HEK293 (cell line): Measurements from ENCODE around the gene MMP11.
A peak's percentile ranks its signal among the peaks of the same experiment; 100 is the strongest.

Source experiments
- FEZF1 ChIP-seq: fragments of 450-650 bp; formaldehyde crosslinking; IDR thresholded peaks from 2 replicates; pipeline ENCODE4 v1.5.1; 2016; ENCODE audit warnings: missing biosample characterization, missing genetic modification characterization
- GFI1B ChIP-seq: fragments of 450-650 bp; formaldehyde crosslinking; IDR thresholded peaks from 2 replicates; pipeline ENCODE4 v1.5.1; 2016; ENCODE audit warnings: missing biosample characterization, missing genetic modification characterization
- GLI2 ChIP-seq: fragments of 450-650 bp; formaldehyde crosslinking; IDR thresholded peaks from 2 replicates; pipeline ENCODE4; 2017; ENCODE audit warnings: missing biosample characterization, missing genetic modification characterization, low read depth, borderline replicate concordance
- KLF1 ChIP-seq: fragments of 450-650 bp; formaldehyde crosslinking; IDR thresholded peaks from 2 replicates; pipeline ENCODE4 v1.5.1; 2016; ENCODE audit warnings: missing biosample characterization, missing genetic modification characterization
- KLF8 ChIP-seq: fragments of 450-650 bp; formaldehyde crosslinking; IDR thresholded peaks from 2 replicates; pipeline ENCODE4 v1.5.1; 2016; ENCODE audit warnings: missing biosample characterization, missing genetic modification characterization
- MZF1 ChIP-seq: fragments of 450-650 bp; formaldehyde crosslinking; IDR thresholded peaks from 2 replicates; pipeline ENCODE4 v1.5.1; 2017; ENCODE audit warnings: missing biosample characterization, missing genetic modification characterization, borderline replicate concordance
- PATZ1 ChIP-seq: fragments of 450-650 bp; formaldehyde crosslinking; IDR thresholded peaks from 2 replicates; pipeline ENCODE4 v1.5.1; 2016; ENCODE audit warnings: missing biosample characterization, missing genetic modification characterization
- PBX3 ChIP-seq: sonication (generic); formaldehyde crosslinking; IDR thresholded peaks from 2 replicates; pipeline ENCODE4 v1.8.1; 2022; ENCODE audit warnings: mild to moderate bottlenecking, moderate library complexity, missing genetic modification reagents
- PRDM10 ChIP-seq: fragments of 450-650 bp; formaldehyde crosslinking; IDR thresholded peaks from 2 replicates; pipeline ENCODE4 v1.5.1; 2016; ENCODE audit warnings: missing biosample characterization, missing genetic modification characterization
- SP7 ChIP-seq: fragments of 450-650 bp; formaldehyde crosslinking; IDR thresholded peaks from 2 replicates; pipeline ENCODE4 v1.5.1; 2016; ENCODE audit warnings: missing biosample characterization, missing genetic modification characterization
- ZBTB17 ChIP-seq: fragments of 450-650 bp; formaldehyde crosslinking; IDR thresholded peaks from 2 replicates; pipeline ENCODE4 v1.5.1; 2016; ENCODE audit warnings: missing biosample characterization, missing genetic modification characterization
- ZFP69B ChIP-seq: fragments of 450-650 bp; formaldehyde crosslinking; IDR thresholded peaks from 2 replicates; pipeline ENCODE4 v1.5.1; 2016; ENCODE audit warnings: missing biosample characterization, missing genetic modification characterization
- ZNF114 ChIP-seq: fragments of 450-650 bp; formaldehyde crosslinking; IDR thresholded peaks from 2 replicates; pipeline ENCODE4 v1.5.0; 2017; ENCODE audit warnings: missing biosample characterization, missing genetic modification characterization
- ZNF121 ChIP-seq: fragments of 450-650 bp; formaldehyde crosslinking; IDR thresholded peaks from 2 replicates; pipeline ENCODE4 v1.5.1; 2016; ENCODE audit warnings: missing biosample characterization, missing genetic modification characterization
- ZNF138 ChIP-seq: fragments of 450-650 bp; formaldehyde crosslinking; IDR thresholded peaks from 2 replicates; pipeline ENCODE4 v1.5.1; 2016; ENCODE audit warnings: missing biosample characterization, missing genetic modification characterization, borderline replicate concordance
- ZNF354C ChIP-seq: fragments of 450-650 bp; formaldehyde crosslinking; IDR thresholded peaks from 2 replicates; pipeline ENCODE4 v1.5.1; 2016; ENCODE audit warnings: missing biosample characterization, missing genetic modification characterization, low read depth, borderline replicate concordance
- ZNF48 ChIP-seq: fragments of 450-650 bp; formaldehyde crosslinking; IDR thresholded peaks from 2 replicates; pipeline ENCODE4 v1.5.1; 2016; ENCODE audit warnings: missing biosample characterization, missing genetic modification characterization
- ZNF513 ChIP-seq: fragments of 450-650 bp; IDR thresholded peaks from 2 replicates; pipeline ENCODE4 v1.5.1; 2018; ENCODE audit warnings: missing biosample characterization, missing genetic modification characterization
- ZNF558 ChIP-seq: fragments of 450-650 bp; formaldehyde crosslinking; IDR thresholded peaks from 2 replicates; pipeline ENCODE4 v1.5.1; 2016; ENCODE audit warnings: missing biosample characterization, missing genetic modification characterization
- ZNF561 ChIP-seq: fragments of 450-650 bp; IDR thresholded peaks from 2 replicates; pipeline ENCODE4 v1.5.1; 2018; ENCODE audit warnings: missing biosample characterization, missing genetic modification characterization, borderline replicate concordance
- ZNF837 ChIP-seq: fragments of 450-650 bp; formaldehyde crosslinking; IDR thresholded peaks from 2 replicates; pipeline ENCODE4 v1.5.1; 2016; ENCODE audit warnings: missing biosample characterization, missing genetic modification characterization
- ZXDB ChIP-seq: fragments of 450-650 bp; formaldehyde crosslinking; IDR thresholded peaks from 2 replicates; pipeline ENCODE4 v1.5.1; 2016; ENCODE audit warnings: missing biosample characterization, missing genetic modification characterization
- TF ChIP-seq, protein P1 (sequence below): fragments of 450-650 bp; formaldehyde crosslinking; IDR thresholded peaks from 2 replicates; pipeline ENCODE4 v1.5.1; 2016; ENCODE audit warnings: missing biosample characterization, missing genetic modification characterization
- TF ChIP-seq, protein P2 (sequence below): fragments of 450-650 bp; formaldehyde crosslinking; optimal IDR thresholded peaks from 2 replicates; pipeline ENCODE3; 2016; ENCODE audit warnings: missing biosample characterization, mild to moderate bottlenecking, missing genetic modification characterization
- TF ChIP-seq, protein P3 (sequence below): fragments of 450-650 bp; formaldehyde crosslinking; IDR thresholded peaks from 2 replicates; pipeline ENCODE4 v1.5.1; 2016; ENCODE audit warnings: missing biosample characterization, missing genetic modification characterization

Gene MMP11

DNA sequence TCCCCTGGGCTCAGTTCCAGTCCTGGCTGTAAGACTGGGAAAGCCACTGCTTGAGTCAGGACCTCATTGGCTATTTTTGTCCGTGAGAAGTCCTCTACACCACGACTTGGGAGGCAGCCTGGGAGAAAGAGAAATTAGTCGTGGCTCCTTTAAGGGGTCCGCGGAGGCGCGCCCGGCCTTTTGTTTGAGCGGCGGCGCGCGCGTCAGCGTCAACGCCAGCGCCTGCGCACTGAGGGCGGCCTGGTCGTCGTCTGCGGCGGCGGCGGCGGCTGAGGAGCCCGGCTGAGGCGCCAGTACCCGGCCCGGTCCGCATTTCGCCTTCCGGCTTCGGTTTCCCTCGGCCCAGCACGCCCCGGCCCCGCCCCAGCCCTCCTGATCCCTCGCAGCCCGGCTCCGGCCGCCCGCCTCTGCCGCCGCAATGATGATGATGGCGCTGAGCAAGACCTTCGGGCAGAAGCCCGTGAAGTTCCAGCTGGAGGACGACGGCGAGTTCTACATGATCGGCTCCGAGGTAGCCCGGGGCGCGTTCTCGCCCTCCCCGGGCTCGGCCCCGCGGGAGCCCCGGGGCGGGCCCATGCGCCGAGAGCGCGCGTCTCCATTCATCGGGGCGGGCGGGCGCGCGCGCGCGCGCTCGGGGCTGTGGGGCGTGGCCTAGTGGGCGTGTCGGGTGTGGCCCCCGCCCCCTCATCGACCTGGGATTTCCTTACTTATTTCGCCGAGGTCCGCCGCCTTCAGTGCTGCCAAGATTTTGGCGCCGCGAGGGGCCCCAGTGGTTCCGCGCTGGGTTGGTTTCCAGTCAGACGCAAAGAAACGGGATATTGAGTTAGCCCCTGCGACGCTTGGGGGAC lies 14.3 kb downstream of the MMP11 start, which contains the start of gene SMARCB1 (continued):
- TF ChIP-seq, protein P1, sequence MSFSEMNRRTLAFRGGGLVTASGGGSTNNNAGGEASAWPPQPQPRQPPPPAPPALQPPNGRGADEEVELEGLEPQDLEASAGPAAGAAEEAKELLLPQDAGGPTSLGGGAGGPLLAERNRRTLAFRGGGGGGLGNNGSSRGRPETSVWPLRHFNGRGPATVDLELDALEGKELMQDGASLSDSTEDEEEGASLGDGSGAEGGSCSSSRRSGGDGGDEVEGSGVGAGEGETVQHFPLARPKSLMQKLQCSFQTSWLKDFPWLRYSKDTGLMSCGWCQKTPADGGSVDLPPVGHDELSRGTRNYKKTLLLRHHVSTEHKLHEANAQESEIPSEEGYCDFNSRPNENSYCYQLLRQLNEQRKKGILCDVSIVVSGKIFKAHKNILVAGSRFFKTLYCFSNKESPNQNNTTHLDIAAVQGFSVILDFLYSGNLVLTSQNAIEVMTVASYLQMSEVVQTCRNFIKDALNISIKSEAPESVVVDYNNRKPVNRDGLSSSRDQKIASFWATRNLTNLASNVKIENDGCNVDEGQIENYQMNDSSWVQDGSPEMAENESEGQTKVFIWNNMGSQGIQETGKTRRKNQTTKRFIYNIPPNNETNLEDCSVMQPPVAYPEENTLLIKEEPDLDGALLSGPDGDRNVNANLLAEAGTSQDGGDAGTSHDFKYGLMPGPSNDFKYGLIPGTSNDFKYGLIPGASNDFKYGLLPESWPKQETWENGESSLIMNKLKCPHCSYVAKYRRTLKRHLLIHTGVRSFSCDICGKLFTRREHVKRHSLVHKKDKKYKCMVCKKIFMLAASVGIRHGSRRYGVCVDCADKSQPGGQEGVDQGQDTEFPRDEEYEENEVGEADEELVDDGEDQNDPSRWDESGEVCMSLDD (tag by site-specific recombination) = no peak
- TF ChIP-seq GFI1B (tag by site-specific recombination) (0 out of 2 replicates have a peak, but pooled peaks have one; percentile 22), ZNF114 (tag by site-specific recombination) (no peak), KLF8 (tag by site-specific recombination) (peak; percentile 93), ZNF354C (tag by site-specific recombination) (no peak), FEZF1 (tag by site-specific recombination) (no peak), ZNF48 (tag by site-specific recombination) (no peak), ZNF837 (tag by site-specific recombination) (no peak), ZNF513 (peak; percentile 66), ZNF561 (tag by site-specific recombination) (peak; percentile 71; the same call in 1 of the 2 replicates), PRDM10 (tag by site-specific recombination) (peak; percentile 99), ZNF558 (tag by site-specific recombination) (no peak), KLF1 (tag by site-specific recombination) (peak; percentile 60; the same call in 1 of the 2 replicates), GLI2 (tag by site-specific recombination) (no peak), ZFP69B (peak; percentile 63; the same call in 1 of the 2 replicates), ZNF121 (tag by site-specific recombination) (no peak), MZF1 (tag by site-specific recombination) (no peak), PBX3 (CRISPR knock-in tag) (peak; percentile 74; the same call in 1 of the 2 replicates), ZBTB17 (tag by site-specific recombination) (no peak), SP7 (tag by site-specific recombination) (peak; percentile 31; the same call in 1 of the 2 replicates), PATZ1 (peak; percentile 76), ZNF138 (tag by site-specific recombination) (no peak), ZXDB (peak; percentile 64; the same call in 1 of the 2 replicates)
- TF ChIP-seq, protein P2, sequence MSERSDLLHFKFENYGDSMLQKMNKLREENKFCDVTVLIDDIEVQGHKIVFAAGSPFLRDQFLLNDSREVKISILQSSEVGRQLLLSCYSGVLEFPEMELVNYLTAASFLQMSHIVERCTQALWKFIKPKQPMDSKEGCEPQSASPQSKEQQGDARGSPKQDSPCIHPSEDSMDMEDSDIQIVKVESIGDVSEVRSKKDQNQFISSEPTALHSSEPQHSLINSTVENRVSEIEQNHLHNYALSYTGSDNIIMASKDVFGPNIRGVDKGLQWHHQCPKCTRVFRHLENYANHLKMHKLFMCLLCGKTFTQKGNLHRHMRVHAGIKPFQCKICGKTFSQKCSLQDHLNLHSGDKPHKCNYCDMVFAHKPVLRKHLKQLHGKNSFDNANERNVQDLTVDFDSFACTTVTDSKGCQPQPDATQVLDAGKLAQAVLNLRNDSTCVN (tag by site-specific recombination) = peak; percentile 94
- TF ChIP-seq, protein P3, sequence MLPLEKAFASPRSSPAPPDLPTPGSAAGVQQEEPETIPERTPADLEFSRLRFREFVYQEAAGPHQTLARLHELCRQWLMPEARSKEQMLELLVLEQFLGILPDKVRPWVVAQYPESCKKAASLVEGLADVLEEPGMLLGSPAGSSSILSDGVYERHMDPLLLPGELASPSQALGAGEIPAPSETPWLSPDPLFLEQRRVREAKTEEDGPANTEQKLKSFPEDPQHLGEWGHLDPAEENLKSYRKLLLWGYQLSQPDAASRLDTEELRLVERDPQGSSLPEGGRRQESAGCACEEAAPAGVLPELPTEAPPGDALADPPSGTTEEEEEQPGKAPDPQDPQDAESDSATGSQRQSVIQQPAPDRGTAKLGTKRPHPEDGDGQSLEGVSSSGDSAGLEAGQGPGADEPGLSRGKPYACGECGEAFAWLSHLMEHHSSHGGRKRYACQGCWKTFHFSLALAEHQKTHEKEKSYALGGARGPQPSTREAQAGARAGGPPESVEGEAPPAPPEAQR (tag by site-specific recombination) = no peak
